ENCODE data around the gene GAPVD1.

- TF ChIP-seq YY1 (IDR thresholded peaks at IDR 0.05; ENCODE audit: insufficient read depth, insufficient read length) (no peak), ZNF274 (IDR thresholded peaks at IDR 0.05; ENCODE audit: low read depth, low read length) (no peak)
Observed at GRCh38 chr9:125337236-125337635, 75.6 kb downstream of the GAPVD1 start.

Data from NT2/D1 (cell line).